ENCODE results near the gene COMT.

DNA sequence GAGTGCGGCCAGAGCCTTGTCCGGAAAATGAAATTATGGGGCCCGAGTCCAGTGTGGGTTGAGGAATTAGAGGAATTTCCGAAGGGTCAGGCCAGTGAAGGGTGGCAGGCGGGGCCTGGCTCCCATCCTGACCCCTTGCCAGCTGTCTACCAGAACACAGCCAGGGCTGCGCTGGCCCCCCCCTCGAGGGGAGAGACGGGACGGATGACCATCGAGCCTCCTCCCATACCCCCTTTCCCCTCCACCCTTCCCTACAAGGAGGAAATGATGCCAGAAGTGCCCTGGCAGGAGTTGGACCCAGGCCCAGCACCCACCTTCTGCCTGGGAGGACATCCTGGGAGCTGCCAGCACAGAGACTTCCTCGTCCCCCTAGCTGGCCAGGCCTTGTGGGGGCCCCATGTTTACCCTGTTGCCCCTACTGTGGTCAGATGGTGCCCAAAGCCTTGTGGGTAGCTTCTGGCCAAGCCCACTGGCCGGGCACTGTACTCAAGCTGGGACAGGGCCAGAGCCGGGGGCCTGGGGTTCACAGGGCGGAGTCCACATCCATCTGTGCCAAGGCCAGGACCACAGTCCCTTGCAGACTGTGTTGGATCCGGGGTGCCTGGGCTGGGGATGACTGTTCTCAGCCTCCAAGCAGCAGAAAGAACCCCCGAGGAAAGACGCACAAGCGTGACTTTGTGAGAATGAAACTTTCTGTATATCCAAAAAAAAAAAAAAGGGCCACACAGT, 54.2 kb downstream of the COMT start:
- TF ChIP-seq POLR2A (IDR thresholded peaks at IDR 0.05): no peak
- TF ChIP-seq, protein P1, sequence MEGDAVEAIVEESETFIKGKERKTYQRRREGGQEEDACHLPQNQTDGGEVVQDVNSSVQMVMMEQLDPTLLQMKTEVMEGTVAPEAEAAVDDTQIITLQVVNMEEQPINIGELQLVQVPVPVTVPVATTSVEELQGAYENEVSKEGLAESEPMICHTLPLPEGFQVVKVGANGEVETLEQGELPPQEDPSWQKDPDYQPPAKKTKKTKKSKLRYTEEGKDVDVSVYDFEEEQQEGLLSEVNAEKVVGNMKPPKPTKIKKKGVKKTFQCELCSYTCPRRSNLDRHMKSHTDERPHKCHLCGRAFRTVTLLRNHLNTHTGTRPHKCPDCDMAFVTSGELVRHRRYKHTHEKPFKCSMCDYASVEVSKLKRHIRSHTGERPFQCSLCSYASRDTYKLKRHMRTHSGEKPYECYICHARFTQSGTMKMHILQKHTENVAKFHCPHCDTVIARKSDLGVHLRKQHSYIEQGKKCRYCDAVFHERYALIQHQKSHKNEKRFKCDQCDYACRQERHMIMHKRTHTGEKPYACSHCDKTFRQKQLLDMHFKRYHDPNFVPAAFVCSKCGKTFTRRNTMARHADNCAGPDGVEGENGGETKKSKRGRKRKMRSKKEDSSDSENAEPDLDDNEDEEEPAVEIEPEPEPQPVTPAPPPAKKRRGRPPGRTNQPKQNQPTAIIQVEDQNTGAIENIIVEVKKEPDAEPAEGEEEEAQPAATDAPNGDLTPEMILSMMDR (IDR thresholded peaks at IDR 0.05): no peak
